Stimulated activated CD4-positive, alpha-beta T cell treated with anti-CD3 and anti-CD28 coated beads, Interleukin-1b, Interleukin-23, amount 100 ng/mL, for 48 hours (primary cell): ENCODE data around the gene AIP.
"Not testable (repeated sequence)": the region's sequence is repeated elsewhere in the genome, so short reads cannot be mapped to it uniquely, and the experiment has no call there.

Experiments used
- DNase-seq: peaks from one replicate; pipeline ENCODE4 v3.0.0-alpha.2; 2020

Gene AIP

GRCh38 chr11:67449116-67449844 lies 33.5 kb upstream of the AIP start:
- DNase-seq: no peak

DNA sequence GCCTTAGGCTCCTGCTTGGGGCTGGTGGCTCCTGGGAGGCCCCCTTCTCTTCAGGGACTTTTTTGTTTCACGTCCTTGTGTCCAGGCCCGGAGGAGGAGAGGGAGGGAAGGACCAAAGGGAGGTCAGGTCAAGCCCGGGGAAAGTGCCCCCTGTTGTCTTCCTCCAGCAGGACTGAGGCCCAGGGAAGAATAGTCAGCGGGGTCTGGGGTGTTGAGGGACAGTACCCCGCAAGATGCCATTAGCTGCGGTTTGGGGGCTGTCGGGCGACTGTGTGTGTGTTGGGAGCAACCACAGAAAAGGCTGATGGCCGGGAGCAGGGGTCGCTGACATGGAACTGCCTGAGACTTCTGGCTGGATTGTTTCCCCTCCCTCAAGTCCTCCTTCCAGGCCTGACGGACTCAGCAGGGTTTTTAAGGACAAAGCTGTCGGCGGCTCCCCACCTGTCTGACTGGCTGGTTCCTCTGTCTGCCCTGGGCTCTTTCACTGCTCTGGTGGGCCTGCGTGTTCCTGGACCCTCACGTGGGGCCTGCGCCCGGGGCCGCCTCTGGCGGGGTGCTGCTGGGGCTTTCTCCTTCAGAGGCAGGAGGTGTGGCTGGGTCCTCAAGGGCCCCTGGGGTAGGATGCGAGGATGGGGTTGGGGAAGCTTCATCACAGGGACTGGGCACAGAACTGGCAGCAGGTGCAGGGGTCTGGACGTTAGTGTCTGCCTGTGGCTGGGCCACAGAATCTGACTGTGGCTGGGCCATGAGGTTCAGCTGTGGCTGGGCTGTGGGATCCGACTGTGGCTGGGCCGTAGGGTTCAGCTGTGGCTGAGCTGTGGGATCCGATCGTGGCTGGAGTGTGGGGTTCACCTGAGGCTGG lies 31.8 kb upstream of the AIP start:
- no peak for DNase-seq

- no peak for DNase-seq
Measured at GRCh38 chr11:67451658-67451976, 31.2 kb upstream of the AIP start.

DNA sequence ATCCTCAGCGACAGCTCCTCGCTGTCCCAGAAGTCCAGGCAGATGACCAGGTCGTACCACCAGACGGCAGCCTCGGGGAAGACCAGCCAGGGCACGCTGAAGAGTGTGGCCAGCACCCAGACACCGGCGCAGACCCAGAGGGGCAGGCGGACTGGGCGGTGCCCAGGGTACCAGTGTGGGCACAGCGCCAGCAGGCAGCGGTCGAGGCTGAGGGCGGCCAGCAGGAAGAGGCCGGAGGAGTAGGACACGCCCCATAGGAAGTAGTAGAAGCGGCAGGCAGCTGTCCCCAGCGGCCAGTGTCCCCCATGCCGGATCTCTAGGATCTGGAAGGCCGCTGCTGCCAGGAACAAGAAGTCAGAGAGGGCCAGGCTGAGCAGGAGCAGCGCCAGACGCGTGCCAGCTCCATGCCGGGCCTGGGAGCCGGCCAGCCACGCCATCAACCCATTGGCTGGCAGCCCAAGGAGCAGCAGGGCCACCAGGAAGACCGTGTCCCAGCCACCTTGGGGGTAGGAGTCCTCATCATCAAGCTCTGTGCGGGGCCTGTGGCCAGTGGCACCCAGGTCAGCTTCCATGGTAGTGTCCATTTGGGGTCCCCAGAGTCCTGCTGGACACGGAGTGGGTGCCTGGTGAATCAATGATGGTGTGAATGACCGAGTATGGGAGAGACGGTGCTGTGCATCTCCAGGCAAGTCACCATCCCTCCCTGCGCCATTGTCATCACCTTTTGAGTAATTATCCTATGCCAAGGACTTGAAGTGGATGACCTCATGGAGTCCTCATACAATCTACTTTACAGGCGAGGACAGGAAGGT lies 30.5 kb upstream of the AIP start, which contains the start of gene GPR152:
Gene GPR152 (minus strand): TSS at position 589 of the 812 bp plus-strand sequence. CDS start 5 bp downstream, at position 584.
- no peak for DNase-seq

DNA sequence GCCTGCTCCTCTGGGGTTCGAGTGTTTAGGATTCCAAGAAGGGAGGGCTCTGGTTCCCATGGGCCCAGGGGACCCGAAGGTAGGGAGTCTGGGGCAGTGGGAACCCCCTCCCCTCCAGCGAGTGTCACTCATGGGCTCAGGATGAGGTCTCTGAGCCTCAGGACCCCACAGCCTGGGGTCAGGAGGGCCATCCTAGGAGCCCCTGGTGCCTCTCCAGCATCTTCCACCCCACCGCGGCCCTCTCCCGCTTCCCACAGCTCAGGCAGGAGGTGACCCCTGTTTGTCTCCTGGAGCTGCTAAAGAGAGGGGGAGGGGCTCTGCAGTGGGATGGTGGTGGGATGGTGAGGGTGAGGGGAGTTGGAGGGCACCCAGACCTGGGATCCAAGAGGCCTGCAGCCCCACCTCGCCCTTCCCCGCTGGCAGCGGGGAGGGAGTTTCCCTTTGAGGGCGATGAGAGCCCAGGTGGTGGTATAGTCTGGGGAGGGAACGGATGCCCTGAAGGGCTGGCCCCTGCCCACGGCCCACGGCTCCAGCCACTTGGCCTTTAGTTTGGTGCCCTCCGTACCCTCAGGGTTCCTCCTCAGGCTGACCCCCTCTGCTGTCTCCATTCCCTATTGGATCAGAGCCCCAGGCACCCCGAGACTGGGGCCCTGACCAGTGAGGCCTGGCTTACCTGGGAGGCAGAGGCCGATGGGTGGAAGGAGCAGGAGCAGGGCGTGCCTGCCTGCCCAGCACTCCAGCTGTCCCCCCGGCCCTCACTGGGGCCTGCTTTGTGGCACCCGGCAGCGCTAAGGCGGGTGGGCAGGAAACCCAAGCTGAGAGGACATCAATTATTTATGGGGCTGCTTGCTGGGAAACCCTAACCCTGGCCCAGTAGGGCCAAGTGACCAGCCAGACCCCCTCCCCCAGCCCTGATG lies 28.8 kb upstream of the AIP start:
- no peak for DNase-seq

- no peak for DNase-seq
Measured at GRCh38 chr11:67455054-67455453, 27.8 kb upstream of the AIP start, which contains the start of gene CABP4. Gene CABP4 (plus strand): TSS chr11:67455354. CDS start chr11:67455424, 70 bp downstream.

DNA sequence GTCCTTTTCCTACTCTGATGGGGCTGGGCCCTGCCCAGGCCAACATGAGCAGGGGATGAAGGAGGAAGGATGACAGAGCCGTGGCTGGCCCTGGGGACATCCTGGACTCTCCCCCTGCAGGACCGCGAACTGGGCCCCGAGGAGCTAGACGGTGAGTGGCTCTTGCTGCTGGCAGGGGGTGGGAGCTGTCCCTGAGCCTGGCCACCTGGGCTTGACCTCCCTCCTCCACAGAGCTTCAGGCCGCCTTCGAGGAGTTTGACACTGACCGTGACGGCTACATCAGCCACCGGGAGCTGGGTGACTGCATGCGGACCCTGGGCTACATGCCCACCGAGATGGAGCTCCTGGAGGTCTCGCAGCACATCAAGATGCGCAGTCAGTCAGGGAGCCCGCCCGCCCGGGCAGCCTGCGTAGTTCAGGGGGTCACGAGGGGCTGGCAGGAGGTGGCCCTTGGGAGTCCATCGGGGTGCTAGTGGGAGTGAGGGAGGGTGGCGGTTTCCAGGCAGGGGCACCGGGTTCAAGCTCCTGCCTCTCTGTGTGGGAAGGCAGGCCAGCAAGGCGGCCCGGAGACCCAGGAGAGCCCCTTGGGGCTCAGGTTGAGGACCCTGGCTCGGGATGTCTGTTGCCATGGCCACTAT lies 26.6 kb upstream of the AIP start:
- no peak for DNase-seq

GRCh38 chr11:67457453-67457852 lies 25.4 kb upstream of the AIP start:
- no peak for DNase-seq

DNA sequence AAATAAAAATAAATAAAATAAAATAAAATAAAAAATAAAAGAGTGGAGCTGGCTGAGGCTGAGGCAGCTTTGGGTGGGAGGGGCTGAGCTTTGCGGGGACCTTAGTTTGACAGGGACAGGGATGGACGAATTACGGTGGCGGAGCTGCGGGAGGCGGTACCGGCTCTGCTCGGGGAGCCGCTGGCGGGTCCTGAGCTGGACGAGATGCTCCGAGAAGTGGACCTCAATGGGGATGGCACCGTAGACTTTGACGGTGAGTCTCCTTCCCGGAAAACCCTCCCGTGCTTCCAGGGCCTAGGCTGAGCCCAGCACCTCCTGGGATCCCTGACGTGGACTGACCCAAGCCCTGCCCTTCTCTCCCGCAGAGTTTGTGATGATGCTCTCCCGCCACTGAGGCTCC lies 24.6 kb upstream of the AIP start:
- DNase-seq: no peak

- DNase-seq: no peak
Measured at GRCh38 chr11:67463186-67463585, 19.6 kb upstream of the AIP start.

DNA sequence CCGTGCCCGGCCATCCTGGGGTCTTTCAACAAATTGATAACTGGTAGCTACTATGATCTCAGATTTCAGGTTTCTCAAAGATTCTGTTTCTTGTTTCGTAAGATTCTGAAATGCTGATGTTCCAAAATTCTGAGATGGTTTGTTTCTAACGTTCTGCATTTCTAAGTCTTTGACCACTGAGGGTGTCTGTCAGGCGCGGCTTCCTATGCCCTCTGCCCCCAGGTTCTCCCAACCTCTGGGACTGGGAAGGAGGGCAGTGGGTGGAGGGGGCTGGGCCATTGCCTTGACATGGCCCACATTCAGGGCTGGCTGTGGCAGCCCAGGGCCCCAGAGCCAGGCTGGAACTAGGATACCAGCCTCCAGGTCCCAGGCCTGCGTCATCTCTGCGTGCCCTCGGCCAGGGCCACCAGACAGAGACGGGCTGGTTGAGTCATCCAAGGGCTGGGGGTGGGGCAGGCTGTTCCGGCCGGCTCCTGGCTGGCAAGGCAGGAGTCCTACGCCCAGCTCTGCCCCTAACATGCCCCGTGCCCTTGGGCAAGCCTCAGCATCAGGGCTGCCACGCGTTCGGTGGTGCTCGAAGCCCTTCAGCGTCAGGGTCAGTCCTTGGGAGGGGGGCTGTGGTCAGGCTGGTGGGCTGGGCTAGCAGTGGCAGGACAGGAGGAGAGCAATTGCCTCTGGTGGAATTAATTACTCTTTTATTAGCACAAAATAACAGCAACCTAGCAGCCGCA lies 19.0 kb upstream of the AIP start:
- no peak for DNase-seq

DNA sequence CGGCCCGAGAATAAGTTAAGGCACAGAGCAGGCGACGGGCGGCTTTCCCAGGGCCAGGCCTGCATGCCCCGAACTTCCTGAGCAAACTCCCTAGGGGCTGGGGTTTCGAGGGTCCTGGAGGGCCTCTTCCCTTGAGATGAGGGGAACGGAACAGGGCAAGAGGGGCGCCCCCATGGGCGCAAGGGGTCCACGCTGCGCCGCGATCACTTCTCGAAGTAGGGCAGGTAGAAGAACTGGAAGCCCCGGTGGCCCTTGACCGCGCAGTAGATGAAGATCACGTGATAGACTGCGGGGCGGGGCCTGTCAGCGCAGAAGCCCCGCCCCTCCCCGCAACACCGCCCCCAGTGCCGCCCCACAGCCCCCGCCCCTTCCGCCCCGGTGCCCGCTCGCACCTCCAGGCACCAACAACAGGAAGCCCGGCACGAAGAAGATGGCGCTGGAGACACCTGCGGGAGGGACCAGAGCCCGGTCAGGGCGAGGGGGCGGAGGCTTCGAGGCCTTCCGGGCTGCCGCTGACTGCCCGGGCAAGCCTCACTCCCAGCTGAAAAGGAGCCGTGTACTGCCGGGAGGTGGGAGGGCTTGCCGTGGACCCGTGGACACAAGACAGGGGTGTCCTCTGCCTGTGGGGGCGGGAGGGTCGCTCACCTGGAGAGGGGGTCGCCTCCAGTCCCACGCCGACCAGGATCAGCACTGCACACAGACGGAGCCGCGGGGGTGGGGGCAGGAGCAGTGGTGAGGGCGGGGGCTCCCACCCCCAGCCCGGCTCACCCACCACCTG lies 18.2 kb upstream of the AIP start:
- peak; percentile 94 for DNase-seq

GRCh38 chr11:67465189-67465510 lies 17.7 kb upstream of the AIP start:
- no peak for DNase-seq

DNA sequence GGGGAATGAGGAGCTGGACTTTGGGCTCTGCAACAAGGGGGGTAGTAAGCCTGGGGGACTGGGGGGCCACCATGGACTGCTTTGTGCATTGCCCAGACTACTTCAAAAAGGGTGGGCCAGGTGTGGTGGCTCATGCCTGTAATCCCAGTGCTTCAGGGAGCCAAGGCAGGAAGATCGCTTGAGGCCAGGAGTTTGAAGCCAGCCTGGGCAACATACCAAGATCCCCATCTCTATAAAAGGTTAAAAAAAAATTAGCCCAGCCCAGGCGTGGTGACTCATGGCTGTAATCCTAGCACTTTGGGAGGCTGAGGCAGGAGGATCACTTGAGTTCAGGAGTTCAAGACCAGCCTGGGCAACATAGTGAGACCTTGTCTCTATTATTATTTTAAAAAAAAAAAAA lies 17.3 kb upstream of the AIP start:
- DNase-seq: not testable (repeated sequence)

GRCh38 chr11:67466367-67466766 lies 16.5 kb upstream of the AIP start:
- no peak for DNase-seq

DNA sequence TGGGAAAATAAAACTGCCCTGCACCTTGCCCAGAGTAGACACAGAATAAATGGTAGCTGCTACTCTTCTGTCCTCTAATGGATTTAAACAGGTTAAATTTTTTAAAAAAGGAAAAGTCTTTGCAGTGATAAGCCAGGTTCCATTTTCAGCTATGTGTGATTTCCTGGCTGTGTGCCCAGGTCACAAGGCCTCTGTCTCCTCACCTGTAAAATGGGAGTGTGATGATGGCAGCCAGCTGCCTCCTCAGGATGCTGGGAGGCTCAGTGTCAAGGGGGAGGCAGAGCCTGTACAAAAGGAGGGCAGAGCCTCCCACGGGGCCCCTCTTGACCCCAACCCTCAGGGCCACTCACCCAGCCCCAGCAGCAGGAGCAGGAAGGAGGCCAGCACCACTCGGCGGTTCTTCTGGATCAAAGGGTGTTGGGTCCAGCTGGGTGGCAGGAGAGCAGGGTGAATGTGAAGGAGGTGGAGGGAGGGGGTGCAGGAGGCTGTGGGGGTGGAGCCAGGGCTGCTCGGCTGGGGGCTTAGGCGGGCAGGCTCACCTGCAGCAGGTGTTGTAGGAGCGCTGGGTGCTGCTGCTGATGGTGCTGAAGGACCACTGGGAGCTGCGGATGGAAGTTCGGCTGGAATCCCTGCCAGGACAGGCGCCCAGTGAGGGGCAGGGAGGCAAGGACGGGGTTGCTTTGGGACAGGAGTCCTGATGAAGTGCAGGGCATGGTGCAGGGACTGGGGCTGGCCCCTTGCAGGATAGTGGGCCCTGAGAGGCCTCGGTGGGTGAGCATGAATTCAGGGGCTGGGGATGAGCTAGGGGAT lies 15.7 kb upstream of the AIP start:
- no peak for DNase-seq

DNA sequence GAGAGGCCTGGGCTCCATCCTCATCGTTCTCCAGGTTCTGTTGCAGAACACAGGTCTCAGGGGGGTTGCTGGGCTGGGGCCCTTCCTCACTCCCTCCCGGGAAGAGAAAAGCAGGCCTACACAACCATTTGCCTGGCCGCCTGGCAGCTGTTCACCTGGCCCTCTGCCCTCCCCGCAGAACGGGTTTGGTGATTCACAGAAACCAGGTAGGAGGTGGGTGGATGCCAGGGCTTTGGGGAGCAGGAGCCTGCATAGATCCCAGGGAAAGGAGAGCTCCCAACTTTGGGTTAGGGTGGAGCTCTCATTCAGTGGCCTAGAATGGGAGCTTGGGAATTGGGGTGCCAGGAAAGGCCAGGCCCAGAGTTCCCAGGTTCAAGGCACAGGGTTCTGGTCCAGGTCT lies 14.8 kb upstream of the AIP start:
- no peak for DNase-seq

DNA sequence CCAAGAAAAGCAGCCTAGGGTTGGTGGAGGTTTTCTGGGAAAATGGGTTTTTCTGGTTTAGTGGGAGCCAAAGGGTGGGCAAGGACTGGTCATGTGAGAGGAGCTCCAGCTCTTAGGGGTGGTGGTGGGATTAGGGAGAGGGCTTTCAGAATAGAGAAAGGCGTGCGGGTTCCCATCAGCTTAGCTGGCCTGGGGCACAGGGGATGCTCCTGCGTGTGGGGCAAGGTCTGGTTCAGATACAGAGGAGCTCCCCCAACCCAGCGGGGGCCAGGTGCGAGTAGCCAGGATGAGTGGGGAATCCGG lies 14.4 kb upstream of the AIP start:
- DNase-seq: no peak

- peak; percentile 93 for DNase-seq
Measured at GRCh38 chr11:67468759-67469507, 13.9 kb upstream of the AIP start, which contains the start of gene TMEM134. Gene TMEM134 (minus strand): TSS chr11:67469251. CDS start chr11:67469192, 59 bp downstream.
